ENCODE data around the gene EGFLAM. TPM values are rescaled to one million over a fixed set of nuclear protein-coding genes. Genes with fewer than 3 reads are reported as not detected.

EGFLAM gene
- total RNA-seq, 1 experiment from 2014 or later, result 1.1 TPM

GRCh38 chr5:38249301-38249700 lies 9.1 kb upstream of the EGFLAM start:
- Mint-ChIP-seq H3K36me3 (no peaks in the 10 kb centered on the region), H3K4me3 (no peak overlapping the region), H3K27ac (no peak overlapping the region), H3K27me3 (ENCODE audit: low read depth) (peaks cover 10% of the 10 kb centered on the region), H3K9me3 (peaks cover 12% of the 10 kb centered on the region), H3K4me1 (peaks cover 6% of the 10 kb centered on the region)
- no peak for ATAC-seq
- TF ChIP-seq, protein P1, sequence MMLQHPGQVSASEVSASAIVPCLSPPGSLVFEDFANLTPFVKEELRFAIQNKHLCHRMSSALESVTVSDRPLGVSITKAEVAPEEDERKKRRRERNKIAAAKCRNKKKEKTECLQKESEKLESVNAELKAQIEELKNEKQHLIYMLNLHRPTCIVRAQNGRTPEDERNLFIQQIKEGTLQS (CRISPR knock-in tag; conservative IDR thresholded peaks at IDR 0.05), result no peak
- TF ChIP-seq, protein P2, sequence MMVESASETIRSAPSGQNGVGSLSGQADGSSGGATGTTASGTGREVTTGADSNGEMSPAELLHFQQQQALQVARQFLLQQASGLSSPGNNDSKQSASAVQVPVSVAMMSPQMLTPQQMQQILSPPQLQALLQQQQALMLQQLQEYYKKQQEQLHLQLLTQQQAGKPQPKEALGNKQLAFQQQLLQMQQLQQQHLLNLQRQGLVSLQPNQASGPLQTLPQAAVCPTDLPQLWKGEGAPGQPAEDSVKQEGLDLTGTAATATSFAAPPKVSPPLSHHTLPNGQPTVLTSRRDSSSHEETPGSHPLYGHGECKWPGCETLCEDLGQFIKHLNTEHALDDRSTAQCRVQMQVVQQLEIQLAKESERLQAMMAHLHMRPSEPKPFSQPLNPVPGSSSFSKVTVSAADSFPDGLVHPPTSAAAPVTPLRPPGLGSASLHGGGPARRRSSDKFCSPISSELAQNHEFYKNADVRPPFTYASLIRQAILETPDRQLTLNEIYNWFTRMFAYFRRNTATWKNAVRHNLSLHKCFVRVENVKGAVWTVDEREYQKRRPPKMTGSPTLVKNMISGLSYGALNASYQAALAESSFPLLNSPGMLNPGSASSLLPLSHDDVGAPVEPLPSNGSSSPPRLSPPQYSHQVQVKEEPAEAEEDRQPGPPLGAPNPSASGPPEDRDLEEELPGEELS (CRISPR knock-in tag; IDR thresholded peaks at IDR 0.05), result no peak
- TF ChIP-seq SMAD3 (CRISPR knock-in tag; IDR thresholded peaks at IDR 0.05; ENCODE audit: borderline replicate concordance), result no peak
- TF ChIP-seq ELF4 (CRISPR knock-in tag; IDR thresholded peaks at IDR 0.05; ENCODE audit: low read depth), result no peak
- DNase-seq (ENCODE audit: low spot score), result no peak
- ChIA-PET POLR2A (no interaction called here), CTCF (interaction anchor here (1.2 to 1.8 kb wide), 2 partner anchors 8 to 16 kb away, joined by 3 to 6 read pairs; no protein-coding TSS in a partner anchor)

- Mint-ChIP-seq H3K4me1 (peaks cover 6% of the 10 kb centered on the region), H3K27me3 (ENCODE audit: low read depth) (peaks cover 13% of the 10 kb centered on the region), H3K27ac (no peak overlapping the region), H3K9me3 (peaks cover 12% of the 10 kb centered on the region), H3K4me3 (no peak overlapping the region), H3K36me3 (no peaks in the 10 kb centered on the region)
- POLR2A ChIA-PET, result no interaction called here
- ATAC-seq (no peak), DNase-seq (ENCODE audit: low spot score) (no peak)
- CTCF ChIA-PET, result interaction anchor here (1.2 to 1.8 kb wide), 2 partner anchors 16 to 133 kb away, joined by 3 to 6 read pairs; no protein-coding TSS in a partner anchor
- TF ChIP-seq, protein P3, sequence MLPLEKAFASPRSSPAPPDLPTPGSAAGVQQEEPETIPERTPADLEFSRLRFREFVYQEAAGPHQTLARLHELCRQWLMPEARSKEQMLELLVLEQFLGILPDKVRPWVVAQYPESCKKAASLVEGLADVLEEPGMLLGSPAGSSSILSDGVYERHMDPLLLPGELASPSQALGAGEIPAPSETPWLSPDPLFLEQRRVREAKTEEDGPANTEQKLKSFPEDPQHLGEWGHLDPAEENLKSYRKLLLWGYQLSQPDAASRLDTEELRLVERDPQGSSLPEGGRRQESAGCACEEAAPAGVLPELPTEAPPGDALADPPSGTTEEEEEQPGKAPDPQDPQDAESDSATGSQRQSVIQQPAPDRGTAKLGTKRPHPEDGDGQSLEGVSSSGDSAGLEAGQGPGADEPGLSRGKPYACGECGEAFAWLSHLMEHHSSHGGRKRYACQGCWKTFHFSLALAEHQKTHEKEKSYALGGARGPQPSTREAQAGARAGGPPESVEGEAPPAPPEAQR (CRISPR knock-in tag; IDR thresholded peaks at IDR 0.05), result no peak
- TF ChIP-seq IRF2 (CRISPR knock-in tag; IDR thresholded peaks at IDR 0.05; ENCODE audit: borderline replicate concordance, low read depth) (no peak), ZNF671 (CRISPR knock-in tag; IDR thresholded peaks at IDR 0.05) (no peak), NFYB (CRISPR knock-in tag; conservative IDR thresholded peaks at IDR 0.05; ENCODE audit: low read depth) (no peak), FOXP1 (CRISPR knock-in tag; IDR thresholded peaks at IDR 0.05; ENCODE audit: borderline replicate concordance) (no peak), GABPB1 (CRISPR knock-in tag; IDR thresholded peaks at IDR 0.05) (no peak), JUN (CRISPR knock-in tag; IDR thresholded peaks at IDR 0.05) (no peak), SOX15 (CRISPR knock-in tag; IDR thresholded peaks at IDR 0.05) (no peak), ZNF423 (CRISPR knock-in tag; IDR thresholded peaks at IDR 0.05) (no peak), ZNF138 (CRISPR knock-in tag; conservative IDR thresholded peaks at IDR 0.05) (no peak), MYBL2 (CRISPR knock-in tag; IDR thresholded peaks at IDR 0.05) (no peak)
- TF ChIP-seq, protein P4, sequence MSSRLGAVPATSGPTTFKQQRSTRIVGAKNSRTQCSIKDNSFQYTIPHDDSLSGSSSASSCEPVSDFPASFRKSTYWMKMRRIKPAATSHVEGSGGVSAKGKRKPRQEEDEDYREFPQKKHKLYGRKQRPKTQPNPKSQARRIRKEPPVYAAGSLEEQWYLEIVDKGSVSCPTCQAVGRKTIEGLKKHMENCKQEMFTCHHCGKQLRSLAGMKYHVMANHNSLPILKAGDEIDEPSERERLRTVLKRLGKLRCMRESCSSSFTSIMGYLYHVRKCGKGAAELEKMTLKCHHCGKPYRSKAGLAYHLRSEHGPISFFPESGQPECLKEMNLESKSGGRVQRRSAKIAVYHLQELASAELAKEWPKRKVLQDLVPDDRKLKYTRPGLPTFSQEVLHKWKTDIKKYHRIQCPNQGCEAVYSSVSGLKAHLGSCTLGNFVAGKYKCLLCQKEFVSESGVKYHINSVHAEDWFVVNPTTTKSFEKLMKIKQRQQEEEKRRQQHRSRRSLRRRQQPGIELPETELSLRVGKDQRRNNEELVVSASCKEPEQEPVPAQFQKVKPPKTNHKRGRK (CRISPR knock-in tag; IDR thresholded peaks at IDR 0.05; ENCODE audit: borderline replicate concordance), result no peak
Observed at GRCh38 chr5:38249812-38250211, 8.5 kb upstream of the EGFLAM start.

- ATAC-seq (peak; percentile 65; the same call in 1 of the 2 replicates), DNase-seq (ENCODE audit: low spot score) (no peak)
- Mint-ChIP-seq H3K36me3 (no peaks in the 10 kb centered on the region), H3K27ac (no peak overlapping the region), H3K27me3 (ENCODE audit: low read depth) (peaks cover 24% of the 10 kb centered on the region), H3K4me3 (no peak overlapping the region), H3K9me3 (peaks cover 12% of the 10 kb centered on the region), H3K4me1 (peaks cover 11% of the 10 kb centered on the region)
- ChIA-PET POLR2A (no interaction called here), CTCF (interaction anchor here (1.2 kb wide), 1 partner anchor 132 kb away, joined by 3 read pairs; no protein-coding TSS in a partner anchor)
- TF ChIP-seq ELF4 (CRISPR knock-in tag; IDR thresholded peaks at IDR 0.05; ENCODE audit: low read depth) (no peak), AFF4 (CRISPR knock-in tag; IDR thresholded peaks at IDR 0.05; ENCODE audit: borderline replicate concordance) (no peak), ZBTB21 (CRISPR knock-in tag; IDR thresholded peaks at IDR 0.05; ENCODE audit: borderline replicate concordance) (no peak), MAX (CRISPR knock-in tag; IDR thresholded peaks at IDR 0.05) (no peak), GABPB1 (CRISPR knock-in tag; IDR thresholded peaks at IDR 0.05) (no peak)
- TF ChIP-seq, protein P2 (CRISPR knock-in tag; IDR thresholded peaks at IDR 0.05), result no peak
Observed at GRCh38 chr5:38250763-38251448, 7.5 kb upstream of the EGFLAM start.
